GM10248 (cell line): ENCODE data around the gene ALKAL2.

Source experiments
- CTCF ChIA-PET: fragments of 300-600 bp; sonication (Branson Sonifier 250); formaldehyde crosslinking; extraction: SDS; loops from one replicate; lab custom pipeline; 2021; ENCODE audit warnings: antibody characterized with exemption; lab: Yijun Ruan, JAX
- POLR2A ChIA-PET: fragments of 350-650 bp; sonication (Branson Sonifier 250); formaldehyde crosslinking; extraction: SDS; loops from one replicate; lab custom pipeline; 2020; ENCODE audit warnings: antibody characterized with exemption; lab: Yijun Ruan, JAX
- DNase-seq: peaks from one replicate; pipeline ENCODE4 v3.0.0; 2012; ENCODE audit errors: extremely low spot score
- TF ChIP-seq, protein P1 (sequence below): IDR thresholded peaks from 2 replicates; pipeline ENCODE4 v1.5.1; 2012; ENCODE audit warnings: mild to moderate bottlenecking, low read depth; ENCODE audit errors: extremely low read depth, missing control alignments, control extremely low read depth

The ALKAL2 gene

DNA sequence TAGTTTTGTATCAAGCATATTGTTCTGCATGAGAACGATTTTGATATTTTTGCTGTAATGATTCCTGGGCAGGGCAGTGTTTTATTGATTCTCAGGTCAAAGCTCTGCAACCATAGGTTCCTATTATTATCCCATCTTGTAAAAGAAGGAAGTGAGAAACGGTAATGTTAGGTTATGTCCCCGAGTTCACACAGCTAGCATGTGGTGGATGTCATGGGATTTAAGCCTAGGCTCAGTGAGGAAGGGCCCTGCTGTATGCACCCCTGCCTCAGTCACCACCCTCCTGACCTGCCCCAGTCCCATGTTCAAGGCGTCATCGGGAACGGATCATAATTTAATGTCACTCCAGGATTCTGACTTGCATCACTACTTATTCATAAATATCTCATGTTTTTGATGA, 12.4 kb downstream of the ALKAL2 start:
- TF ChIP-seq, protein P1, sequence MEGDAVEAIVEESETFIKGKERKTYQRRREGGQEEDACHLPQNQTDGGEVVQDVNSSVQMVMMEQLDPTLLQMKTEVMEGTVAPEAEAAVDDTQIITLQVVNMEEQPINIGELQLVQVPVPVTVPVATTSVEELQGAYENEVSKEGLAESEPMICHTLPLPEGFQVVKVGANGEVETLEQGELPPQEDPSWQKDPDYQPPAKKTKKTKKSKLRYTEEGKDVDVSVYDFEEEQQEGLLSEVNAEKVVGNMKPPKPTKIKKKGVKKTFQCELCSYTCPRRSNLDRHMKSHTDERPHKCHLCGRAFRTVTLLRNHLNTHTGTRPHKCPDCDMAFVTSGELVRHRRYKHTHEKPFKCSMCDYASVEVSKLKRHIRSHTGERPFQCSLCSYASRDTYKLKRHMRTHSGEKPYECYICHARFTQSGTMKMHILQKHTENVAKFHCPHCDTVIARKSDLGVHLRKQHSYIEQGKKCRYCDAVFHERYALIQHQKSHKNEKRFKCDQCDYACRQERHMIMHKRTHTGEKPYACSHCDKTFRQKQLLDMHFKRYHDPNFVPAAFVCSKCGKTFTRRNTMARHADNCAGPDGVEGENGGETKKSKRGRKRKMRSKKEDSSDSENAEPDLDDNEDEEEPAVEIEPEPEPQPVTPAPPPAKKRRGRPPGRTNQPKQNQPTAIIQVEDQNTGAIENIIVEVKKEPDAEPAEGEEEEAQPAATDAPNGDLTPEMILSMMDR = no peak
- ChIA-PET POLR2A (no interaction called here), CTCF (interaction anchor here (1.4 to 2.4 kb wide), 3 partner anchors 9 to 13 kb away, joined by 3 to 8 read pairs (median 7); no protein-coding TSS in a partner anchor)
- peak; percentile 48 for DNase-seq

GRCh38 chr2:274503-274902, 13.4 kb downstream of the ALKAL2 start:
- CTCF ChIA-PET = interaction anchor here (1.2 to 2.7 kb wide), 5 partner anchors 11 to 27 kb away, joined by 3 to 11 read pairs (median 7); no protein-coding TSS in a partner anchor
- POLR2A ChIA-PET = no interaction called here
- TF ChIP-seq, protein P1 = peak; percentile 23
- no peak for DNase-seq

DNA sequence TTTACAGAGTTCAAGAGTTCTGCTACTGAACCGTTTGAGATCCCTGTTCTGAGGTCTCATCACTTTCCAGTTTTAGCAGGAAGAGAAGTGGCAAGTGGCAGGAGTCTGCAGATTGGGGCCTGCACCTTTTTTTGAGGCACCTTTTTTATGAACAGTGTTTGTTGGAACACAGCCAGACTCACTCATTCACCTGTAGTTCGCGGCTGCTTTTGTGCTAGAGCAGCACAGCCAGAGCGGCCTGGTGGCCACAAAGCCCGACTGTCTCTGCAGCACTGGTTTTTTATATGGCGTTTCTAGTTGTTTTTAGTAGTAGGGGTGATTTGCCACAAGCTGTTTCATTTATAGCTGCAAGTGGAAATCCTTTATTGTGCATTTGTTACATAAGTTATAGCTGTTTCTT, 14.6 kb downstream of the ALKAL2 start:
- CTCF ChIA-PET = interaction anchor here (0.7 to 2.7 kb wide), 4 partner anchors 11 to 26 kb away, joined by 3 to 11 read pairs (median 7); no protein-coding TSS in a partner anchor

DNA sequence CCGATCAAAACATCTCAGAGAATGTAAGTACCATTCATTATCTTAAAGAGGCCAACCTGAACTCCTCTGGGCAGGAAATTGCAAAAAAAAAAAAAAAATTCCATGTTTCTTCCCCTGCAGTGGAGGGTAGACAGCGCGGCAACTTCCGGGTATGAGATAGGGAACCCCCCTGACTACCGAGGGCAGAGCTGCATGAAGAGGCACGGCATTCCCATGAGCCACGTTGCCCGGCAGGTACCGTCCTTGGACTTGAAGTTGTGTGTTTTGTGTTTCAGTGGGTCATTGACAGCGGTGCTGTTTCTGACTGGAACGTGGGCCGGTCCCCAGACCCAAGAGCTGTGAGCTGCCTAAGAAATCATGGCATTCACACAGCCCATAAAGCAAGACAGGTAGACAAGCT, 16.0 kb downstream of the ALKAL2 start:
- ChIA-PET POLR2A (no interaction called here), CTCF (interaction anchor here (0.8 to 3.8 kb wide), 4 partner anchors 12 to 24 kb away, joined by 3 to 12 read pairs (median 8); no protein-coding TSS in a partner anchor)
- DNase-seq = no peak
- TF ChIP-seq, protein P1 = no peak

More for the DNA sequence above, 14.6 kb downstream of the ALKAL2 start:
- POLR2A ChIA-PET = no interaction called here
- TF ChIP-seq, protein P1 = no peak
- DNase-seq = no peak

- ChIA-PET CTCF (interaction anchor here (1.4 to 3.8 kb wide), 2 partner anchors 12 to 13 kb away, joined by 3 to 12 read pairs; no protein-coding TSS in a partner anchor), POLR2A (no interaction called here)
- TF ChIP-seq, protein P1 = no peak
- no peak for DNase-seq
Measured at GRCh38 chr2:270861-271260, 17.0 kb downstream of the ALKAL2 start.

GRCh38 chr2:269356-270030, 18.4 kb downstream of the ALKAL2 start:
- TF ChIP-seq, protein P1 = no peak
- ChIA-PET CTCF (interaction anchor here (0.7 to 3.8 kb wide), 3 partner anchors 11 to 23 kb away, joined by 3 to 13 read pairs (median 12); no protein-coding TSS in a partner anchor), POLR2A (no interaction called here)
- no peak for DNase-seq
